Cardiac muscle cell (in vitro differentiated cells and primary cell): Measurements from ENCODE around the gene NNT. TPM values are rescaled to one million over a fixed set of nuclear protein-coding genes. Genes with fewer than 3 reads are reported as not detected.
"Not testable (repeated sequence)": the region's sequence is repeated elsewhere in the genome, so short reads cannot be mapped to it uniquely, and the experiment has no call there.

Source experiments
- DNase-seq, 2 donors: peaks; one replicate each; pipeline versions ENCODE4 v3.0.0 to v3.0.0-alpha.2; 2010 to 2017; ENCODE audit warnings: low read depth in 1 of 2, low spot score in 1 of 2
- H3K27ac ChIP-seq: fragments of 200-600 bp; sonication (generic); 2 replicates; pipeline ENCODE4 v1.5.1; 2016
- H3K27me3 ChIP-seq: fragments of 200-600 bp; sonication (generic); 2 replicates; pipeline ENCODE4 v1.6.0; 2016; ENCODE audit warnings: control low read depth
- H3K36me3 ChIP-seq: fragments of 200-600 bp; sonication (generic); 2 replicates; pipeline ENCODE4 v1.5.1; 2016; ENCODE audit warnings: control low read depth
- H3K4me1 ChIP-seq: fragments of 200-600 bp; sonication (generic); 2 replicates; pipeline ENCODE4 v1.8.1; 2017; ENCODE audit warnings: low read depth, mild to moderate bottlenecking, mixed run types
- H3K4me3 ChIP-seq: fragments of 200-600 bp; sonication (generic); 2 replicates; pipeline ENCODE4 v1.5.1; 2016; ENCODE audit warnings: mild to moderate bottlenecking
- H3K9me3 ChIP-seq: fragments of 200-600 bp; sonication (generic); 2 replicates; pipeline ENCODE4 v1.5.1; 2017; ENCODE audit warnings: low read depth, mild to moderate bottlenecking, control low read depth
- polyA plus RNA-seq: library from polyadenylated mRNA; unstranded; fragments of >200 nt; fragmentation: Nextera tagmentation; extraction: Ambion mirVana; gene quantifications from 2 replicates; pipeline ENCODE4 v1.2.1, GENCODE V29; 2016
- total RNA-seq: library from RNA; depleted of rRNA; stranded (reverse); fragments of >200 nt; gene quantifications from 2 replicates; pipeline ENCODE4 v1.2.3, GENCODE V29; 2016
- TF ChIP-seq, protein P1 (sequence below): IDR thresholded peaks from 2 replicates; pipeline ENCODE4 v1.5.1; 2012; ENCODE audit warnings: low read depth, mild to moderate bottlenecking, low read length

Gene NNT
- total and polyA plus RNA-seq, 2 experiments from 2014 or later = 103 to 123 TPM

DNA sequence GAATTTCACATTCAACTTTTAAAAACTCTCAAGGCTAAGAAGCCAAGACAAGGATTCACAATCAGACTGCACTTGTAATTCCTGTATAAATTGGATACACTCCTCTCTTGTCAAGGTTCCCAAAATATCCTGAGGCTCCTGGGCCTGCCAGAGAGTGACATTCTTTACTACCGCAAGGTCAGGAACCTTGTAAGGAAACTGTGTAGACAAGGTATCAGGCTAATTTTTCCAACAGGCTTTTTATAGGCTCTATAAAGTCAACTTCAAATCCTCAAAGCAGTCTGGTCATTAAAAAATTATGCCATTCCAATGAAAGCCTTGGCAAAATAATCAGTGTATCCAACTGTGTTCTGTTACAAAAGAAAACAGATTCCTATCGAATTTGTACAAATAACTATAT lies 30.6 kb upstream of the NNT start:
- H3K27ac ChIP-seq = peak overlapping the region; percentile 97
- TF ChIP-seq, protein P1, sequence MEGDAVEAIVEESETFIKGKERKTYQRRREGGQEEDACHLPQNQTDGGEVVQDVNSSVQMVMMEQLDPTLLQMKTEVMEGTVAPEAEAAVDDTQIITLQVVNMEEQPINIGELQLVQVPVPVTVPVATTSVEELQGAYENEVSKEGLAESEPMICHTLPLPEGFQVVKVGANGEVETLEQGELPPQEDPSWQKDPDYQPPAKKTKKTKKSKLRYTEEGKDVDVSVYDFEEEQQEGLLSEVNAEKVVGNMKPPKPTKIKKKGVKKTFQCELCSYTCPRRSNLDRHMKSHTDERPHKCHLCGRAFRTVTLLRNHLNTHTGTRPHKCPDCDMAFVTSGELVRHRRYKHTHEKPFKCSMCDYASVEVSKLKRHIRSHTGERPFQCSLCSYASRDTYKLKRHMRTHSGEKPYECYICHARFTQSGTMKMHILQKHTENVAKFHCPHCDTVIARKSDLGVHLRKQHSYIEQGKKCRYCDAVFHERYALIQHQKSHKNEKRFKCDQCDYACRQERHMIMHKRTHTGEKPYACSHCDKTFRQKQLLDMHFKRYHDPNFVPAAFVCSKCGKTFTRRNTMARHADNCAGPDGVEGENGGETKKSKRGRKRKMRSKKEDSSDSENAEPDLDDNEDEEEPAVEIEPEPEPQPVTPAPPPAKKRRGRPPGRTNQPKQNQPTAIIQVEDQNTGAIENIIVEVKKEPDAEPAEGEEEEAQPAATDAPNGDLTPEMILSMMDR = no peak
- H3K27me3 ChIP-seq = no peaks in the 10 kb centered on the region

DNA sequence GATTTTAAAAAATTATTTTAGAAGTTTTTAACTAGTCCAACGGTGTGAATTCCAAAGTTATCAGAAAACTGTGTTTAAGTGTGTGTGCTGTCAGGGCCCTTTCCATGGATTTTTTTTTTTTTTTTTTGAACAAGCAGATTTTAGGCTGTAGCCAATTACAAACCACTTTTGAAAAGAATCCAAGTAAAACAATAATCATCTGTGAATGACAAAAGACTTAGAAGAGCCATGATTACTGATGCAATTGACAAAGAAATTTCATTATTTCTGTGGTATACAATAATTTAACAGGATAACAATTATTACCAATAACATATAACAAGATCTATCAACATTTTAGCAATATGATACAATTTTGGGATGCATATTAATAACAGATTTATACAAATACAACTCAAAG lies 29.9 kb upstream of the NNT start:
- TF ChIP-seq, protein P1 = no peak
- Histone ChIP-seq H3K9me3 (no peaks in the 10 kb centered on the region), H3K4me3 (no peak overlapping the region), H3K27me3 (no peaks in the 10 kb centered on the region), H3K36me3 (no peaks in the 10 kb centered on the region), H3K27ac (peak overlapping the region; percentile 97), H3K4me1 (peaks cover 43% of the 10 kb centered on the region)
- DNase-seq = peak in 1 of 2 donors; percentile 65

More for the DNA sequence above, 30.6 kb upstream of the NNT start:
- peaks cover 43% of the 10 kb centered on the region for H3K4me1 ChIP-seq
- DNase-seq = peak; percentile 12 to 67
- peak overlapping the region; percentile 8 for H3K4me3 ChIP-seq
- H3K9me3 ChIP-seq = no peaks in the 10 kb centered on the region
- H3K36me3 ChIP-seq = no peaks in the 10 kb centered on the region

DNA sequence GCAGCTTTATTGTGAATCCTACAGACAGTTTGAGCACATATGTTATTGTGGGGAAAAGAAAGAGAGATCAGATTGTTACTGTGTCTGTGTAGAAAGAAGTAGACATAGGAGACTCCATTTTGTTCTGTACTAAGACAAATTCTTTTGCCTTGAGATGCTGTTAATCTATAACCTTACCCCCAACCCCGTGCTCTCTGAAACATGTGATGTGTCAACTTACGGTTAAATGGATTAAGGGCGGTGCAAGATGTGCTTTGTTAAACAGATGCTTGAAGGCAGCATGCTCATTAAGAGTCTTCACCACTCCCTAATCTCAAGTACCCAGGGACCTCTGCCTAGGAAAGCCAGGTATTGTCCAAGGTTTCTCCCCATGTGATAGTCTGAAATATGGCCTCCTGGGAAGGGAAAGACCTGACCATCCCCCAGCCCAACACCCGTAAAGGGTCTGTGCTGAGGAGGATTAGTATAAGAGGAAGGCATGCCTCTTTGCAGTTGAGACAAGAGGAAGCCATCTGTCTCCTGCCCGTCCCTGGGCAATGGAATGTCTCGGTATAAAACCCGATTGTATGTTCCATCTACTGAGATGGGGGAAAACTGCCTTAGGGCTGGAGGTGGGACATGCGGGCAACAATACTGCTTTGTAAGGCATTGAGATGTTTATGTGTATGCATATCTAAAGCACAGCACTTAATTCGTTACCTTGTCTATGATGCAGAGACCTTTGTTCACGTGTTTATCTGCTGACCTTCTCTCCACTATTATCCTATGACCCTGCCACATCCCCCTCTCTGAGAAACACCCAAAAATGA lies 22.4 kb upstream of the NNT start:
- H3K9me3 ChIP-seq = not testable (repeated sequence)

DNA sequence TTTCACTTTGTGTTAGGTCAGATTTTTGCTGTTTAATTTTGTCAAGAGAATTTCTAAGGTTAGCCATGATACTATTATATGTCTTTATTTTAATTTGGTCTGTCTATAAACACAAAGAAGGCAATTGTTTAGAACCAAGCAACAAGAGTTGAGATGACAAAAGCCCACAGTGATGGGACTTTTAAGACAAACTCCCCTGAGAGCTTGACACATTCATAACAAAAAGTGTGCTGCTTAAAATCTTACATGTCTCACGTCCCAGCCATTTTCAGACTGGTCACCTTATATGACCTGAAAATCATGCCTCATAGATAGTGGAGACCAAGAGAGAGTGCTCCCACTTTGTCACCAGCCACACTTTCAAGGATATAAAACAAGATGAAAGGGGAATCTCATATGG lies 21.6 kb upstream of the NNT start:
- Histone ChIP-seq H3K36me3 (peaks cover 3% of the 10 kb centered on the region), H3K27me3 (no peaks in the 10 kb centered on the region), H3K27ac (no peak overlapping the region), H3K9me3 (no peaks in the 10 kb centered on the region), H3K4me1 (no peaks in the 10 kb centered on the region), H3K4me3 (no peak overlapping the region)
- TF ChIP-seq, protein P1 = no peak
- no peak for DNase-seq

More for the DNA sequence above, 22.4 kb upstream of the NNT start:
- not testable (repeated sequence) for H3K27me3 ChIP-seq, H3K4me1 ChIP-seq, DNase-seq, H3K4me3 ChIP-seq, H3K36me3 ChIP-seq, H3K27ac ChIP-seq

DNA sequence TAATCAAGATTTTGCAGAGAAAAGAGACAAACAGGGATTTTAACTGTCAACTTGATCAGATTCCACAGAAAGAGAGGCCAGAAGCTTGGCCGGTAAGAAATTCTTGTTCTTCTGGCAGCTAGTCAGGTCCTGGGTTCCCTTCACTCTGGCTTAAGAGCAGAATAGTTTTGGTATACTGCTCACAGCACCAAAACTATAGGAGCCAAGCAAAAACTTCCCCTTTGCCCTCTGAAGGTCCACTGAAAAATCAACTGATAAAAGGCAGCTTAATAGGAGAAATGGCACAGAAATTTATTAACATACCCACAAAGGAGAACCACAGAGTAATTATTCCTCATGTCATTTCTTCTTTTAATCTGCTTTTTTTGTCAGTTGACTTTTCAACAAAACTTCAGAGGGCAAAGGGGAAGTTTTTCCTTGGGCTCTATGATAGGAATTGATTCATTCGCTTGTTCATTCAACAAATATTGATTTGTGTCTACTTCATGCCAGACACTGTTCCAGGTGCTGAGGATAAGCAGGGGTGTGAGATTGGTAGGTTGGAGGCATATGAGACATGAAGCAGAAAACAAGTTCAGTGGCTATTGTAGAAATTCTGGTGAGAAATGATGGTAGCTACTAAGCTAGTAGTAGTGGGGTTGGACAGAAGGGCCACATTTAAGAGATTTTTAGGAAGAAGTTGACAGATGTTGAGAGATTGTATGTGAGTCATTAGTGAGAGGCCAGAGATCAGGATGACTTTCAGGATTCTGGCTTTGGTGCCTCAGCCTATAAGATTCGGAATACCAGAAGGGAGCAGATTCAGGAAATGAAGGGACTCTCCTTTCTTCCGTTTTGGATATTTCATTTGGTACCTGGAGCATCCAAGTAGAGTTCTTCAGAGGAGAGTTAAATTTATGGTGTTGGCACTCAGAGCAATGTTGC lies 20.6 kb upstream of the NNT start:
- Histone ChIP-seq H3K4me3 (no peak overlapping the region), H3K27me3 (no peaks in the 10 kb centered on the region), H3K27ac (no peak overlapping the region), H3K4me1 (no peaks in the 10 kb centered on the region), H3K36me3 (peaks cover 3% of the 10 kb centered on the region), H3K9me3 (no peaks in the 10 kb centered on the region)
- TF ChIP-seq, protein P1 = no peak
- DNase-seq = no peak
